ENCODE measurements around the gene NAA50. TPM values are rescaled to one million over a fixed set of nuclear protein-coding genes. Genes with fewer than 3 reads are reported as not detected.
A peak's percentile ranks its signal among the peaks of the same experiment; 100 is the strongest.

Gene NAA50
- total and polyA plus RNA-seq, 2 of the 13 experiments (the other 11 are each of a cell fraction or from before 2014, with no cell fraction given): 30.2 to 233 TPM

DNA sequence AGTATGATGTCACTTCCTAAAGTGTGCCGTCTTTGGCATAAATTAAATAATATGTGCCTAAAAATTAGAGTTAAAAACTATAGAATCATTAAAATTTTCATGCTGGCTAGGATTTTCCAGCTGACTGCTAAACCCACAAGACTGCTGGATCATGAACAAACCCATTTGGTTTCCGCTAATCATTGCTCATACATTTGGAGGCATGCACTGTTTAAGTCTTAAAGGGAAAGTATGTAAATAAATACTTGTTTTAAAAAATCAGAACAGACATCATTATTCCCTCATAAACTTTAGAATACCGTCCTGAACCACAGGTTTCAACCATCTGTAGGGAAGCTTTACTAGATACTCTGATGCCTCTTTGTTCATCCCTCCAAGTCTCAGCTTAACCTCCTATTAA is 27.3 kb upstream of the NAA50 start:
- Histone ChIP-seq H3K4me3 (replicated peaks in 1 of 3; ENCODE audit: insufficient read depth in 1 of 3, low read depth in 2 of 3, low read length in 3 of 3) (no peak overlapping the region), H3K9me3 (ENCODE audit: low read length) (no peaks in the 10 kb centered on the region), H3K36me3 (replicated peaks in 1 of 2; ENCODE audit: control insufficient read depth in 1 of 2, insufficient read depth in 2 of 2, low read length in 2 of 2) (no peaks in the 10 kb centered on the region), H3K4me1 (ENCODE audit: insufficient read depth, low read length) (peaks cover 27% of the 10 kb centered on the region), H3K27me3 (ENCODE audit: control insufficient read depth in 1 of 2, insufficient read depth in 2 of 2, low read length in 2 of 2) (no peaks in the 10 kb centered on the region), H3K27ac (ENCODE audit: extremely low read length, insufficient read depth, low read length) (no peak overlapping the region), H3K79me2 (ENCODE audit: insufficient read depth, low read length) (peaks cover 3% of the 10 kb centered on the region), H4K20me1 (ENCODE audit: insufficient read depth, low read length) (no peaks in the 10 kb centered on the region), H2AFZ (ENCODE audit: low read length) (no peak overlapping the region), H3K9ac (ENCODE audit: insufficient read depth, low read depth, low read length) (no peak overlapping the region), H3K4me2 (ENCODE audit: low read depth, low read length) (no peak overlapping the region)
- FAIRE-seq: no peak
- in situ Hi-C loops (cut with HindIII; ENCODE audit: extremely low pct_ligation_motif_present, low pct_unique_long_range_greater_than_20kb): no loop called here
- WGBS (ENCODE audit: low lambda C conversion rate): 96% methylated on average over 3 of the region's 3 CpGs
- TSS peak; percentile 32 for BruUV-seq (replicated peaks)
- ChIA-PET POLR2A (no interaction called here), CTCF (ENCODE audit: low intra/inter-chr PET ratio, low total read pairs) (no interaction called here)
- ATAC-seq: no peak
- no peak for DNase-seq (ENCODE audit: low spot score)
- intact Hi-C loops (cut with micrococcal nuclease; ENCODE audit: unreplicated experiment): no loop called here
- TF ChIP-seq SUZ12 (IDR thresholded peaks at IDR 0.05; ENCODE audit: low read depth, low read length) (no peak), SMC3 (IDR thresholded peaks at IDR 0.05; ENCODE audit: low read length) (no peak), NRL (CRISPR knock-in tag; IDR thresholded peaks at IDR 0.05; ENCODE audit: borderline replicate concordance) (no peak), ARHGAP35 (CRISPR knock-in tag; IDR thresholded peaks at IDR 0.05; ENCODE audit: borderline replicate concordance) (no peak), PAX8 (CRISPR knock-in tag; IDR thresholded peaks at IDR 0.05; ENCODE audit: borderline replicate concordance) (no peak), PLRG1 (conservative IDR thresholded peaks at IDR 0.05) (no peak), SSRP1 (CRISPR knock-in tag; IDR thresholded peaks at IDR 0.05) (no peak), ZSCAN22 (CRISPR knock-in tag; IDR thresholded peaks at IDR 0.05) (no peak), STAT5B (CRISPR knock-in tag; IDR thresholded peaks at IDR 0.05) (no peak), EZH2 (conservative IDR thresholded peaks at IDR 0.05; ENCODE audit: low read depth, low read length) (no peak), ZBTB21 (CRISPR knock-in tag; IDR thresholded peaks at IDR 0.05) (no peak)
- TF ChIP-seq, protein P1, sequence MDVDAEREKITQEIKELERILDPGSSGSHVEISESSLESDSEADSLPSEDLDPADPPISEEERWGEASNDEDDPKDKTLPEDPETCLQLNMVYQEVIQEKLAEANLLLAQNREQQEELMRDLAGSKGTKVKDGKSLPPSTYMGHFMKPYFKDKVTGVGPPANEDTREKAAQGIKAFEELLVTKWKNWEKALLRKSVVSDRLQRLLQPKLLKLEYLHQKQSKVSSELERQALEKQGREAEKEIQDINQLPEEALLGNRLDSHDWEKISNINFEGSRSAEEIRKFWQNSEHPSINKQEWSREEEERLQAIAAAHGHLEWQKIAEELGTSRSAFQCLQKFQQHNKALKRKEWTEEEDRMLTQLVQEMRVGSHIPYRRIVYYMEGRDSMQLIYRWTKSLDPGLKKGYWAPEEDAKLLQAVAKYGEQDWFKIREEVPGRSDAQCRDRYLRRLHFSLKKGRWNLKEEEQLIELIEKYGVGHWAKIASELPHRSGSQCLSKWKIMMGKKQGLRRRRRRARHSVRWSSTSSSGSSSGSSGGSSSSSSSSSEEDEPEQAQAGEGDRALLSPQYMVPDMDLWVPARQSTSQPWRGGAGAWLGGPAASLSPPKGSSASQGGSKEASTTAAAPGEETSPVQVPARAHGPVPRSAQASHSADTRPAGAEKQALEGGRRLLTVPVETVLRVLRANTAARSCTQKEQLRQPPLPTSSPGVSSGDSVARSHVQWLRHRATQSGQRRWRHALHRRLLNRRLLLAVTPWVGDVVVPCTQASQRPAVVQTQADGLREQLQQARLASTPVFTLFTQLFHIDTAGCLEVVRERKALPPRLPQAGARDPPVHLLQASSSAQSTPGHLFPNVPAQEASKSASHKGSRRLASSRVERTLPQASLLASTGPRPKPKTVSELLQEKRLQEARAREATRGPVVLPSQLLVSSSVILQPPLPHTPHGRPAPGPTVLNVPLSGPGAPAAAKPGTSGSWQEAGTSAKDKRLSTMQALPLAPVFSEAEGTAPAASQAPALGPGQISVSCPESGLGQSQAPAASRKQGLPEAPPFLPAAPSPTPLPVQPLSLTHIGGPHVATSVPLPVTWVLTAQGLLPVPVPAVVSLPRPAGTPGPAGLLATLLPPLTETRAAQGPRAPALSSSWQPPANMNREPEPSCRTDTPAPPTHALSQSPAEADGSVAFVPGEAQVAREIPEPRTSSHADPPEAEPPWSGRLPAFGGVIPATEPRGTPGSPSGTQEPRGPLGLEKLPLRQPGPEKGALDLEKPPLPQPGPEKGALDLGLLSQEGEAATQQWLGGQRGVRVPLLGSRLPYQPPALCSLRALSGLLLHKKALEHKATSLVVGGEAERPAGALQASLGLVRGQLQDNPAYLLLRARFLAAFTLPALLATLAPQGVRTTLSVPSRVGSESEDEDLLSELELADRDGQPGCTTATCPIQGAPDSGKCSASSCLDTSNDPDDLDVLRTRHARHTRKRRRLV (CRISPR knock-in tag; IDR thresholded peaks at IDR 0.05): no peak
- TF ChIP-seq, protein P2, sequence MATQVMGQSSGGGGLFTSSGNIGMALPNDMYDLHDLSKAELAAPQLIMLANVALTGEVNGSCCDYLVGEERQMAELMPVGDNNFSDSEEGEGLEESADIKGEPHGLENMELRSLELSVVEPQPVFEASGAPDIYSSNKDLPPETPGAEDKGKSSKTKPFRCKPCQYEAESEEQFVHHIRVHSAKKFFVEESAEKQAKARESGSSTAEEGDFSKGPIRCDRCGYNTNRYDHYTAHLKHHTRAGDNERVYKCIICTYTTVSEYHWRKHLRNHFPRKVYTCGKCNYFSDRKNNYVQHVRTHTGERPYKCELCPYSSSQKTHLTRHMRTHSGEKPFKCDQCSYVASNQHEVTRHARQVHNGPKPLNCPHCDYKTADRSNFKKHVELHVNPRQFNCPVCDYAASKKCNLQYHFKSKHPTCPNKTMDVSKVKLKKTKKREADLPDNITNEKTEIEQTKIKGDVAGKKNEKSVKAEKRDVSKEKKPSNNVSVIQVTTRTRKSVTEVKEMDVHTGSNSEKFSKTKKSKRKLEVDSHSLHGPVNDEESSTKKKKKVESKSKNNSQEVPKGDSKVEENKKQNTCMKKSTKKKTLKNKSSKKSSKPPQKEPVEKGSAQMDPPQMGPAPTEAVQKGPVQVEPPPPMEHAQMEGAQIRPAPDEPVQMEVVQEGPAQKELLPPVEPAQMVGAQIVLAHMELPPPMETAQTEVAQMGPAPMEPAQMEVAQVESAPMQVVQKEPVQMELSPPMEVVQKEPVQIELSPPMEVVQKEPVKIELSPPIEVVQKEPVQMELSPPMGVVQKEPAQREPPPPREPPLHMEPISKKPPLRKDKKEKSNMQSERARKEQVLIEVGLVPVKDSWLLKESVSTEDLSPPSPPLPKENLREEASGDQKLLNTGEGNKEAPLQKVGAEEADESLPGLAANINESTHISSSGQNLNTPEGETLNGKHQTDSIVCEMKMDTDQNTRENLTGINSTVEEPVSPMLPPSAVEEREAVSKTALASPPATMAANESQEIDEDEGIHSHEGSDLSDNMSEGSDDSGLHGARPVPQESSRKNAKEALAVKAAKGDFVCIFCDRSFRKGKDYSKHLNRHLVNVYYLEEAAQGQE (IDR thresholded peaks at IDR 0.05; ENCODE audit: borderline replicate concordance in 1 of 2, low read depth in 1 of 2, low read length in 2 of 2): no peak

Data from HepG2 (cell line).